GM21529 (cell line): ENCODE measurements around the gene ATAT1.
"Not testable (repeated sequence)": the region's sequence is repeated elsewhere in the genome, so short reads cannot be mapped to it uniquely, and the experiment has no call there.

Source experiments
- ATAC-seq: cut with Tn5 transposase; IDR thresholded peaks from one replicate; pipeline ENCODE4 v1.9.1; 2021; ENCODE audit not compliant: unreplicated experiment

Gene ATAT1

DNA sequence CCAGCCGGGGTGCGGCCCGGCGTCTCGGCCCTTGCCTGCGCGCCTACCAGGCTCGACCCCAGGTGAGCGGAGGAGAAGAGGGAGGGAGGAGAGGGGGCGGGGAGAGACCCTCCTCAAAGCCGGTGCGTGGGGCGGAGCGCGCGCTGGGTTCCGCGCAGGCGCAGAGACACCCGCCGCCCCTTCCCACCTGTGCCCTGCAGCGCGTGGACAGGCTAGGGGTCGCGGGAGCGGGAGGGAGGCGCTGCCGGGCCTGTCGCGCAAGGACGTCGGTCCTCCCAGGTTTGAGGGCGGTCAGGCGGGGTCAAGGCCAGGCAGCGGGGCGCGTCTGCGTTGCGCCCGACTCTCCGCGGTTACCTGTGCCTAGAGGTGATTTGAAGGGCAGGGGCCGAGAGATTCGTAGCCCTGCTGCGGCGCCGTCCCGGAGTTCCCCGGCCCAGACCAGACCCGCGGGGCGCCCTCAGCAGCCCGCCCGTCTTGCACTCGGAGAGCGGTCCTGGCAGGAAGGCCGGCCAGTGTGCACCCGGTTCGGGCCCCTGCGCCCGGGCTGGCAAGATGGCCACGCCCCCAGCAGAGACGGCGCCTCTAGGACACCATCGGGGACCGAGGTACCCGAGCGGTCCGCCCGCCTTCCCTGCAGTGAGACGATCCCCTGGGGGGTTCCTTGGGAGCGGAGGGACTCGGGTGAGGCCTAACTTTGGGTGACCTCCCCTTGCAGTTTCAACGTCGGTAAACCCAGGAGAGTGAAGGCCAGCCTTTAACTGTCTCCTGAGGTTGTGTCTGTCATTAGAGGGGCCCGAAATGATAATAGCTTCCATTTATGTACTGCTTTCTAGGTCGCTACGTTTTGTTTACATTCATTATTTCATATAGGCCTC is 20.8 kb downstream of the ATAT1 start:
- peak; percentile 63 for ATAC-seq

- no peak for ATAC-seq
These were observed 24.5 kb downstream of the ATAT1 start for GRCh38 chr6:30651143-30651542.

DNA sequence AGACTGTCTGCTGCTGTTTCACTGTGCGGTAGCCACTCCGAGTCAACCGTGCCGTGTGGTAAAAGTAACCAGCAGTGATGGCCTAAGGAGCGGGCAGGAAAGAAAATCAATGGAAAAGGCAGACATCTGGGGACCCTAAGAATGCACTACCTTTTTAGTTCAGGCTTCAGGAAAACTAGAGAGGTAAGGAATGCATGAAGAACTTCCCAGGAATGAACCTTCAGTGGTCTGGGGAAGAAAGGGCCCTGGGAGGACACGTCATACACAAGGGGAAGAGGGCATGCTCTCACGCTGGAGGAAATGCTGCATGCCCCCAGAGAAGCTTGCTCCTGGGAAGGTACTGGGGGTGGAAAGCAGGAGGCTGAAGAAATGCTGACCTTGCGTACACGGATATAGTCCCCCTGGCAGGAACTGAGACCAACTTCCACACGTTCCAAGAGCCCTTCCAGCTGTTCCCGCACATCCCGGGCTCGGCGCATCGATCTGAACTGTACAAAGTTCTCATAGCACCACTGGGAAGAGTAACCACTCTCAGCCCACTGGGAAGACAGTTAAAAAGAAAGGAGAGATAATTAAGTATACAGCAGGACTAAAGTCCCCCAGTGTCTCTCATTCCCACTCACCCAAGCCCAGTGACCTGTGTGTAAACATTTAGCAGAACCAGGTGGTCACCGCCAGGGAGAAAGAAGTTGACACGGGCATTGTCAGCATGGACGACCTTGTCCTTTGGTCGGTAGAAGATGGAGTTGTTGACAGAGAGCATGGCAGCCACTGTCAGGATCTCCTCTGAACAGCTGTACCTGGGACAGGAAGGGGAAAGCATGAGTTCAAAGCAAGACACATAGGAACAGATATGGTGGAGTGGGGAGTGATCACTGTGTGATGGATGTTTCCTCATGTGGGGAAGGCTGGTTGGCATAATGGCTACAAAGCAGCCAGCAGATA is 28.4 kb downstream of the ATAT1 start:
- ATAC-seq: no peak

GRCh38 chr6:30655743-30656094 is 29.0 kb downstream of the ATAT1 start:
- ATAC-seq: no peak

GRCh38 chr6:30656513-30656912 is 29.8 kb downstream of the ATAT1 start:
- ATAC-seq: no peak

DNA sequence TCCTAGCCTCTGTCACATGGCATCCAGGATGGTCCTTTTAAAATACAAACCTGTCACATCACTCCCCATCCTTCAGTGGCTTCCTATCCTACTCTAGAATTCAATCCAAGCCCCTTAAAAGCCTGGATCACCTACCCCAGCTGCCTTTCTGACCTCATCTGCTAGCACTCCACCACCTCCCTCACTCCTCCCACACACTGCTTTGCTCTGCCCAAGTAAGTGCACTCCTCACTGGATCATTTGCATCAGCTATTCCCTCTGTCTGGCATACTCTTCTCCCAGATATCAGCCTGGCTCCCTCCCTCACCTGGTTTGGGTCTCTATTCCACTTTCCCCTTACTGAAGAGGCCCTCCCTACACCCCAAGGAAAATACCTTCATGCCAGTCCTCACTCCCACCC is 30.8 kb downstream of the ATAT1 start:
- ATAC-seq: no peak

DNA sequence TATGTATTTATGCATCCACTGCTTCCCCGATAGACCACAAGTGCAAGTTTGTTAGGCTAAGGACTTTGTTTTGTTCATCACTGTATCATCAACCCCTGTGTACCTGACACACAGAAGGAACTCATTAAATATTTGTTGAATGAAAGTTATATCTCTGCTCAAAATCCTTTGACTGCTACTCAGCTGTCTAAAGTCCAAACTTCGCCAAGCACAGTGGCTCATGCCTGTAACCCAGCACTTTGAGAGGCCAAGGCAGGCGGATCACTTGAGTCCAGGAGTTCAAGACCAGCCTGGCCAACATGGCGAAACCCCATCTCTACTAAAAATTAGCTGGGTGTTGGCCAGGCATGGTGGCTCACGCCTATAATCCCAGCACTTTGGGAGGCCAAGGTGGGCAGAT is 31.2 kb downstream of the ATAT1 start:
- ATAC-seq: not testable (repeated sequence)

- ATAC-seq: no peak
These were observed 38.5 kb downstream of the ATAT1 start for GRCh38 chr6:30664994-30665767.

DNA sequence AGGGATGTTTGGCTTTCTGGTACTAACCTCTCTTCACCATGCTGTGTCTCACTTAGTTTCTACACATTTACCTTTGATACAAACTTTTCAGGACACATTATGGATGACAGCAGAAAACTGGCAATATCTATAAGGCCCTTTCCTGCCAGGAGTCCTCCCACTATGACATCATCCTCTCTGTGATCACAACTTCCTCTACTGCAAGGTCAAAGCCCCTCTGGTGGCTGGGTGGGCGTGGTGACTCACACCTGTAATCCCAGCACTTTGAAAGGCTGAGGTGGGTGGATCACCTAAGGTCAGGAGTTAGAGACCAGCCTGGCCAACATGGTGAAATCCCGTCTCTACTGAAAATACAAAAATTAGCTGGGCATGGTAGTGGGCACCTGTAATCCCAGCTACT is 39.6 kb downstream of the ATAT1 start:
- not testable (repeated sequence) for ATAC-seq

GRCh38 chr6:30670760-30671527 is 44.3 kb downstream of the ATAT1 start:
- no peak for ATAC-seq

DNA sequence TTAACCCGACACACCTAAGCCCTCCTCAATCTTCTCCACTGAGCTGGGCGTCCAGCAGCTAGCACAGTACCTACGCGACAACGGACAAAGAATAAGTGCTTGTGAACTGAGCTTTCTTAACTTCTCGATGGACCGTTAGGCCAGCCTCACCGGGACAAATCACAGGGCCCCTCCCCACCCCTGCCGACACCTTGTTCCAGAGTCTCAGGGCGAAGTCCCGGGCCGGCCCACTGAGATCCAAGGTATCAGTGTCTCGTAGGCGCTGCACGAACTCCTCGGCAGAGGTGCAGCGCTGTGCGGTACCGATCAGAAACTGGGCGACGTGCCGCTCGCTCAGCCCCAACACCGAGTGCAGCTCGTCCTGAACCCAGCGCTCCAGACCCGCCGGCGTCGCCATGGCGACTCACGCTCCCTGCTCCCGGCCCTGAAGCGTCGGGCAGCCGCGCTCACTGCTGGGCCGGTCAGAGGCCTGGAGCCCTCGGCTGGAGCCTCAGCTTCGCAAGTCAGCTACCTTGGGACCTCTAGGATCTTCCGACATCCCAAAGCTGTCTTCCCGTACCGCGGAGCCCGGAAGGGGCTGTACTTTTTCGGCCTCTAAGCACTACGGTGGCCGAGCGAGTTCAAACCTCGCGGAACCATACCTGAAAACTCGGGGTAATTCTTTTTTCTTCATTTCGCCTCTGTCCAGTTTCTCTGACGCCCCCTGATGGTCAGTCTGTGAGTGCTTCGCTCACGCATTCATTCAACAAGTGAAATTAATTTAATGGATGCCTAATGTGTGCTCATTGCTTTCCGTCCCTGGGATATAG is 46.0 kb downstream of the ATAT1 start, which contains the start of gene DHX16:
Gene DHX16, minus strand, starts transcription at position 562 of the 809 bp plus-strand sequence. Its CDS starts 165 bp downstream, at position 397.
- ATAC-seq: peak; percentile 75

GRCh38 chr6:30676660-30677285 is 50.1 kb downstream of the ATAT1 start:
- ATAC-seq: no peak

GRCh38 chr6:30678964-30679726 is 52.5 kb downstream of the ATAT1 start:
- no peak for ATAC-seq

DNA sequence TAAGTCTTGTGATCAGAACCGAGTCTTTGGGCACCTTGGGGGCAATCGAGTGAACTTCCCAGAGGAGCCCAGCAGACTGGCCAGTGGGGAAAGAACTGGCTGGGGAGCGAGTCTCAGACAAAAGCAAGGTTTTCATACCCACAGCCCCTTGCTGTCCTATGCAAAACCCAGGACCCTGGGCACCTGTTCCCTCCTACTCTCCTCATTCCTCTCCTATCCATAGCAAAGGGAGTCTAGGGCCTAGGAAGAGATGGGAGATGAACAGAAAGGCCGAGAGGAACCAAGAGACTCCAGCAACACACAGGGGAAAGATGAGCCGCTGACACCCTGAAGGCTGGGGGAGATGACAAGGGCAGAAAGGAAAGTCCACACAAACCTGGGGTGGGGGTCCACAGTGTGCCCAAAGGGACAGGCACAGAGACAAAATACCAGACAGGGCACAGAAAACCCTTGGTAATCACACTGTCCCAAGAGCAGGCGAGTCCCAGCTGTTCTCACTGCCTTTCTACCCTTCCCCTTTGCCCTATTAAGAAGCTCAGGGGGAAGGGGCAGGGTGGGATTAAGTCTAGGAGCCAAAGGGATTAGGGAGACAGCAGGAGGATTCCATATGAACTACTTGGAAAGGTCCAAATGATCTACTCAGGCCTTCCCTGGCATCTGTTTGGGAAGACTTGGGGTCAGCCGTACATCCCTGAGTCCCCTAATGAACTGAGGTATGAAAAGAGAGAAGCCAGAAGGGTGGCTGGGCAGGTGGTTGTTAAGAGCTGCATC is 53.3 kb downstream of the ATAT1 start:
- ATAC-seq: no peak

GRCh38 chr6:30681766-30682142 is 55.1 kb downstream of the ATAT1 start:
- no peak for ATAC-seq

GRCh38 chr6:30682143-30683117 is 55.8 kb downstream of the ATAT1 start:
- ATAC-seq: peak; percentile 38
